SK-N-MC (cell line): ENCODE results near the gene VSIG10L.

ENCODE experiments used
- DNase-seq: peaks from one replicate; pipeline ENCODE4 v3.0.0-alpha.2; 2011; ENCODE audit warnings: low read depth, low spot score
- H3K27ac ChIP-seq: fragments of 200-600 bp; sonication (generic); 2 replicates; pipeline ENCODE4 v1.5.1; 2016; ENCODE audit warnings: mixed run types
- H3K36me3 ChIP-seq: fragments of 200-600 bp; sonication (generic); 2 replicates; pipeline ENCODE4 v1.6.1; 2017; ENCODE audit warnings: antibody characterized with exemption, low read length, mixed read lengths; ENCODE audit not compliant: insufficient read depth
- H3K4me3 ChIP-seq: fragments of 200-600 bp; sonication (generic); 2 replicates; pipeline ENCODE4 v1.5.1; 2016
- H3K9ac ChIP-seq: fragments of 200-600 bp; sonication (generic); 2 replicates; pipeline ENCODE4 v1.8.0; 2017; ENCODE audit warnings: mixed run types, mixed read lengths; ENCODE audit not compliant: insufficient read length
- H3K9me3 ChIP-seq: fragments of 200-600 bp; sonication (generic); 2 replicates; pipeline ENCODE4 v1.6.1; 2017; ENCODE audit warnings: low read depth, mild to moderate bottlenecking, antibody characterized with exemption, low read length, moderate library complexity, mixed read lengths
- EZH2 ChIP-seq: fragments of 200-600 bp; sonication (generic); IDR thresholded peaks from one replicate; pipeline ENCODE4 v1.6.1; 2017; ENCODE audit warnings: antibody characterized with exemption
- FOXP2 ChIP-seq: optimal IDR thresholded peaks from 2 replicates; pipeline ENCODE3; 2011; ENCODE audit warnings: mild to moderate bottlenecking, moderate library complexity; ENCODE audit not compliant: insufficient read depth; ENCODE audit errors: extremely low read length, control extremely low read depth
- POLR2AphosphoS5 ChIP-seq: IDR thresholded peaks from 2 replicates; pipeline ENCODE4 v1.6.1; 2012; ENCODE audit warnings: mild to moderate bottlenecking, low read depth, low read length, borderline replicate concordance

VSIG10L gene

GRCh38 chr19:51294977-51295375 lies 47.0 kb downstream of the VSIG10L start:
- H3K4me3 ChIP-seq: no peak overlapping the region
- TF ChIP-seq POLR2AphosphoS5 (no peak), FOXP2 (no peak), EZH2 (no peak)
- no peaks in the 10 kb centered on the region for H3K36me3 ChIP-seq
- H3K9me3 ChIP-seq: no peaks in the 10 kb centered on the region
- no peak overlapping the region for H3K27ac ChIP-seq
- DNase-seq: no peak
- H3K9ac ChIP-seq: no peak overlapping the region

- Histone ChIP-seq H3K4me3 (no peak overlapping the region), H3K9me3 (no peaks in the 10 kb centered on the region), H3K9ac (no peak overlapping the region), H3K27ac (no peak overlapping the region), H3K36me3 (no peaks in the 10 kb centered on the region)
- TF ChIP-seq EZH2 (no peak), POLR2AphosphoS5 (no peak), FOXP2 (no peak)
- no peak for DNase-seq
Measured at GRCh38 chr19:51294211-51294976, 47.5 kb downstream of the VSIG10L start.

- Histone ChIP-seq H3K9me3 (no peaks in the 10 kb centered on the region), H3K9ac (no peak overlapping the region), H3K36me3 (no peaks in the 10 kb centered on the region), H3K4me3 (no peak overlapping the region), H3K27ac (no peak overlapping the region)
- DNase-seq: no peak
- no peak for TF ChIP-seq EZH2
- TF ChIP-seq POLR2AphosphoS5: no peak
- no peak for TF ChIP-seq FOXP2
Measured at GRCh38 chr19:51293571-51294210, 48.2 kb downstream of the VSIG10L start.

GRCh38 chr19:51292971-51293370 lies 49.0 kb downstream of the VSIG10L start:
- Histone ChIP-seq H3K36me3 (no peaks in the 10 kb centered on the region), H3K27ac (no peak overlapping the region), H3K4me3 (no peak overlapping the region), H3K9me3 (no peaks in the 10 kb centered on the region), H3K9ac (no peak overlapping the region)
- DNase-seq: no peak
- no peak for TF ChIP-seq POLR2AphosphoS5
- no peak for TF ChIP-seq EZH2
- TF ChIP-seq FOXP2: no peak

- Histone ChIP-seq H3K9ac (no peak overlapping the region), H3K4me3 (no peak overlapping the region), H3K9me3 (no peaks in the 10 kb centered on the region), H3K27ac (no peak overlapping the region), H3K36me3 (no peaks in the 10 kb centered on the region)
- DNase-seq: no peak
- no peak for TF ChIP-seq EZH2
- TF ChIP-seq FOXP2: no peak
- TF ChIP-seq POLR2AphosphoS5: no peak
Measured at GRCh38 chr19:51289635-51290034, 52.3 kb downstream of the VSIG10L start.

GRCh38 chr19:51285682-51286081 lies 56.3 kb downstream of the VSIG10L start:
- no peak for DNase-seq
- H3K27ac ChIP-seq: no peak overlapping the region
- H3K9me3 ChIP-seq: no peaks in the 10 kb centered on the region
- no peaks in the 10 kb centered on the region for H3K36me3 ChIP-seq
- TF ChIP-seq EZH2 (no peak), POLR2AphosphoS5 (no peak), FOXP2 (no peak)
- no peak overlapping the region for H3K9ac ChIP-seq
- H3K4me3 ChIP-seq: no peak overlapping the region

GRCh38 chr19:51282335-51282734 lies 59.6 kb downstream of the VSIG10L start:
- Histone ChIP-seq H3K36me3 (no peaks in the 10 kb centered on the region), H3K27ac (no peak overlapping the region), H3K9ac (no peak overlapping the region), H3K4me3 (no peak overlapping the region), H3K9me3 (no peaks in the 10 kb centered on the region)
- TF ChIP-seq POLR2AphosphoS5 (no peak), FOXP2 (no peak), EZH2 (no peak)
- DNase-seq: no peak
